ENCODE results near the gene SH3BP5L.

GRCh38 chr1:248821641-248822040, 4.1 kb downstream of the SH3BP5L start:
- TF ChIP-seq, protein P1, sequence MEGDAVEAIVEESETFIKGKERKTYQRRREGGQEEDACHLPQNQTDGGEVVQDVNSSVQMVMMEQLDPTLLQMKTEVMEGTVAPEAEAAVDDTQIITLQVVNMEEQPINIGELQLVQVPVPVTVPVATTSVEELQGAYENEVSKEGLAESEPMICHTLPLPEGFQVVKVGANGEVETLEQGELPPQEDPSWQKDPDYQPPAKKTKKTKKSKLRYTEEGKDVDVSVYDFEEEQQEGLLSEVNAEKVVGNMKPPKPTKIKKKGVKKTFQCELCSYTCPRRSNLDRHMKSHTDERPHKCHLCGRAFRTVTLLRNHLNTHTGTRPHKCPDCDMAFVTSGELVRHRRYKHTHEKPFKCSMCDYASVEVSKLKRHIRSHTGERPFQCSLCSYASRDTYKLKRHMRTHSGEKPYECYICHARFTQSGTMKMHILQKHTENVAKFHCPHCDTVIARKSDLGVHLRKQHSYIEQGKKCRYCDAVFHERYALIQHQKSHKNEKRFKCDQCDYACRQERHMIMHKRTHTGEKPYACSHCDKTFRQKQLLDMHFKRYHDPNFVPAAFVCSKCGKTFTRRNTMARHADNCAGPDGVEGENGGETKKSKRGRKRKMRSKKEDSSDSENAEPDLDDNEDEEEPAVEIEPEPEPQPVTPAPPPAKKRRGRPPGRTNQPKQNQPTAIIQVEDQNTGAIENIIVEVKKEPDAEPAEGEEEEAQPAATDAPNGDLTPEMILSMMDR (IDR thresholded peaks at IDR 0.05): no peak
- no peak for TF ChIP-seq POLR2A (IDR thresholded peaks at IDR 0.05)

Data from tibial nerve (tissue), 3 donors.